SK-N-SH (cell line): ENCODE results near the gene RAET1L. TPM values are rescaled to one million over a fixed set of nuclear protein-coding genes. Genes with fewer than 3 reads are reported as not detected.

Experiments used
- CTCF ChIA-PET: fragments of 300-600, 350-600 bp; formaldehyde crosslinking; extraction: SDS; loops from one replicate; lab custom pipeline; 2021; lab: Yijun Ruan, JAX
- POLR2A ChIA-PET: fragments of 350-600 bp; sonication (Branson Sonifier 250); formaldehyde crosslinking; extraction: SDS; loops from one replicate; lab custom pipeline; 2020; ENCODE audit warnings: antibody characterized with exemption, inconsistent platforms; lab: Yijun Ruan, JAX
- DNase-seq: peaks from one replicate; pipeline ENCODE4 v3.0.0; 2012
- H2AFZ ChIP-seq: fragments of 200-600 bp; sonication (generic); 2 replicates; pipeline ENCODE4 v1.8.1; 2016; ENCODE audit warnings: antibody characterized with exemption, mild to moderate bottlenecking, low read depth
- H3F3A ChIP-seq: fragments of 200-600 bp; sonication (generic); replicated peaks from 2 replicates; pipeline ENCODE3; 2016; ENCODE audit warnings: antibody characterized with exemption, mild to moderate bottlenecking; ENCODE audit not compliant: insufficient read depth
- H3K27ac ChIP-seq, 2 experiments: fragments of 200-500 bp in 1 of 2; fragments of 200-600 bp in 1 of 2; sonication (Bioruptor generic) in 1 of 2; sonication (generic), shearing (Covaris generic) in 1 of 2; 2 replicates each; pipeline versions ENCODE4 v1.5.1 to v1.6.1; 2014 to 2016; ENCODE audit warnings: low read depth in 2 of 2, inconsistent platforms in 1 of 2, low read length in 1 of 2, mild to moderate bottlenecking in 1 of 2, mixed read lengths in 1 of 2
- H3K27me3 ChIP-seq: fragments of 200-600 bp; sonication (generic), shearing (Covaris generic); 2 replicates; pipeline ENCODE4 v1.6.1; 2016; ENCODE audit warnings: mixed run types; ENCODE audit not compliant: insufficient read depth
- H3K36me3 ChIP-seq, 2 experiments: fragments of 200-500 bp in 1 of 2; fragments of 200-600 bp in 1 of 2; sonication (Bioruptor generic) in 1 of 2; sonication (generic) in 1 of 2; replicated peaks in 1 of 2; 2 replicates each; pipeline versions ENCODE3 to v1.5.1; 2014 to 2016; ENCODE audit warnings: low read length in 1 of 2, mild to moderate bottlenecking in 1 of 2; ENCODE audit not compliant: insufficient read depth in 2 of 2, control insufficient read depth in 1 of 2
- H3K4me1 ChIP-seq, 2 experiments: fragments of 200-500 bp in 1 of 2; fragments of 200-600 bp in 1 of 2; sonication (Bioruptor generic) in 1 of 2; sonication (generic), shearing (Covaris generic) in 1 of 2; 2 replicates each; pipeline versions ENCODE4 v1.5.1 to v1.6.1; 2014 to 2016; ENCODE audit warnings: low read depth in 1 of 2, low read length in 1 of 2, mixed run types in 1 of 2; ENCODE audit not compliant: insufficient read depth in 2 of 2, control insufficient read depth in 1 of 2
- H3K4me2 ChIP-seq: fragments of 200-600 bp; sonication (generic), shearing (Covaris generic); 2 replicates; pipeline ENCODE4 v1.6.1; 2017; ENCODE audit warnings: mixed run types
- H3K4me3 ChIP-seq, 2 experiments: fragments of 200-500 bp in 1 of 2; fragments of 200-600 bp in 1 of 2; sonication (Bioruptor generic) in 1 of 2; sonication (generic), shearing (Covaris generic) in 1 of 2; 2 replicates each; pipeline versions ENCODE4 v1.5.1 to v1.8.1; 2014 to 2016; ENCODE audit warnings: low read depth in 2 of 2, inconsistent platforms in 1 of 2, low read length in 1 of 2, mild to moderate bottlenecking in 1 of 2, mixed read lengths in 1 of 2, moderate library complexity in 1 of 2
- H3K79me2 ChIP-seq: fragments of 200-600 bp; sonication (generic); 2 replicates; pipeline ENCODE4 v1.8.1; 2017; ENCODE audit warnings: mild to moderate bottlenecking; ENCODE audit not compliant: insufficient read depth
- H3K9ac ChIP-seq: fragments of 200-600 bp; sonication (generic); 2 replicates; pipeline ENCODE4 v1.6.1; 2017; ENCODE audit warnings: mixed run types
- H3K9me2 ChIP-seq: fragments of 200-600 bp; sonication (generic); 2 replicates; pipeline ENCODE4 v1.6.1; 2017; ENCODE audit warnings: mixed run types
- H3K9me3 ChIP-seq: fragments of 200-600 bp; sonication (generic); 2 replicates; pipeline ENCODE4 v1.6.1; 2017; ENCODE audit warnings: mixed run types, mild to moderate bottlenecking, moderate library complexity
- H4K20me1 ChIP-seq: fragments of 200-600 bp; sonication (generic); 2 replicates; pipeline ENCODE4 v1.6.1; 2017; ENCODE audit warnings: mild to moderate bottlenecking, mixed run types; ENCODE audit not compliant: insufficient read depth
- CTCF ChIP-seq: fragments of 200-600 bp; sonication (generic); IDR thresholded peaks from 2 replicates; pipeline ENCODE4 v1.6.1; 2017; ENCODE audit warnings: antibody characterized with exemption, mild to moderate bottlenecking, moderate library complexity
- EP300 ChIP-seq, 2 experiments: IDR thresholded peaks; 2 replicates each; pipeline versions ENCODE4 v1.4.0 to v1.6.1; 2012; ENCODE audit warnings: borderline replicate concordance in 1 of 2, low read depth in 1 of 2, low read length in 1 of 2
- FOXJ3 ChIP-seq: sonication (generic); formaldehyde crosslinking; IDR thresholded peaks from 2 replicates; pipeline ENCODE4 v1.5.1; 2020; ENCODE audit warnings: mild to moderate bottlenecking, missing genetic modification reagents
- FOXM1 ChIP-seq: IDR thresholded peaks from 2 replicates; pipeline ENCODE4 v1.4.0; 2012; ENCODE audit warnings: low read depth, mild to moderate bottlenecking
- GABPA ChIP-seq: IDR thresholded peaks from 2 replicates; pipeline ENCODE4 v1.4.0; 2012; ENCODE audit warnings: low read depth, mild to moderate bottlenecking
- GATA2 ChIP-seq: sonication (generic); formaldehyde crosslinking; IDR thresholded peaks from 2 replicates; pipeline ENCODE4 v1.5.0; 2020; ENCODE audit warnings: mild to moderate bottlenecking, missing genetic modification reagents
- IRF3 ChIP-seq: fragments of 150-350 bp; IDR thresholded peaks from 2 replicates; pipeline ENCODE4 v1.6.1; 2016; ENCODE audit warnings: mild to moderate bottlenecking, low read depth, low read length
- JUND ChIP-seq: IDR thresholded peaks from 2 replicates; pipeline ENCODE4 v1.4.0; 2012
- MAX ChIP-seq: IDR thresholded peaks from 2 replicates; pipeline ENCODE4 v1.4.0; 2012; ENCODE audit warnings: low read depth
- NRF1 ChIP-seq: IDR thresholded peaks from 2 replicates; pipeline ENCODE4 v1.6.1; 2012; ENCODE audit warnings: low read depth, mild to moderate bottlenecking, low read length
- PBX3 ChIP-seq: IDR thresholded peaks from 2 replicates; pipeline ENCODE4; 2012
- POLR2AphosphoS5 ChIP-seq: IDR thresholded peaks from 2 replicates; pipeline ENCODE4 v1.6.1; 2012; ENCODE audit warnings: low read depth, low read length
- RAD21 ChIP-seq: IDR thresholded peaks from 2 replicates; pipeline ENCODE4 v1.6.1; 2012; ENCODE audit warnings: mild to moderate bottlenecking, low read length
- RCOR1 ChIP-seq: fragments of 150-350 bp; IDR thresholded peaks from 2 replicates; pipeline ENCODE4 v1.6.1; 2017; ENCODE audit warnings: antibody characterized with exemption, low read length
- RXRA ChIP-seq: IDR thresholded peaks from 2 replicates; pipeline ENCODE4 v1.4.0; 2012; ENCODE audit warnings: low read depth, mild to moderate bottlenecking, borderline replicate concordance
- SIN3A ChIP-seq: IDR thresholded peaks from 2 replicates; pipeline ENCODE4 v1.6.1; 2012; ENCODE audit warnings: low read depth, mild to moderate bottlenecking, low read length, moderate library complexity, borderline replicate concordance
- SMC3 ChIP-seq: IDR thresholded peaks from 2 replicates; pipeline ENCODE4 v1.6.1; 2012; ENCODE audit warnings: low read depth, low read length, improper control_type of control experiment
- TAF1 ChIP-seq: IDR thresholded peaks from 2 replicates; pipeline ENCODE4 v1.6.1; 2012; ENCODE audit warnings: low read depth, mild to moderate bottlenecking, low read length, moderate library complexity, borderline replicate concordance
- USF1 ChIP-seq: IDR thresholded peaks from 2 replicates; pipeline ENCODE4 v1.4.0; 2012; ENCODE audit warnings: low read depth, borderline replicate concordance
- USF2 ChIP-seq: fragments of 150-350 bp; IDR thresholded peaks from 2 replicates; pipeline ENCODE4 v1.6.1; 2017; ENCODE audit warnings: antibody characterized with exemption, low read length, low read depth, borderline replicate concordance
- YY1 ChIP-seq: IDR thresholded peaks from 2 replicates; pipeline ENCODE4 v1.4.0; 2012; ENCODE audit warnings: low read depth, mild to moderate bottlenecking
- WGBS: methylation state at CpG from one replicate; pipeline ENCODE4 v1.1.6; 2017; ENCODE audit warnings: low lambda C conversion rate; 5-methylcytosine and 5-hydroxymethylcytosine counted together
- polyA plus RNA-seq, 3 experiments: library from polyadenylated mRNA; depleted of rRNA; stranded (reverse); fragments of >200 nt; gene quantifications; 2 replicates each; pipeline ENCODE4 v1.2.3, GENCODE V29; 2012

RAET1L gene
- polyA plus RNA-seq, 1 of the 3 experiments (the other 2 are of a cell fraction), result not detected

- H3K27ac ChIP-seq, result no peak overlapping the region
- H3K9ac ChIP-seq, result no peak overlapping the region
- H3K9me2 ChIP-seq, result no peaks in the 10 kb centered on the region
- peaks cover 74% of the 10 kb centered on the region for H3K27me3 ChIP-seq
- CTCF ChIA-PET, result no interaction called here
- H3K4me3 ChIP-seq, result no peak overlapping the region
- H3F3A ChIP-seq, result no peaks in the 10 kb centered on the region
- POLR2A ChIA-PET, result no interaction called here
- H3K79me2 ChIP-seq, result no peaks in the 10 kb centered on the region
- no peak overlapping the region for H2AFZ ChIP-seq
- H3K36me3 ChIP-seq, result no peaks in the 10 kb centered on the region
- H4K20me1 ChIP-seq, result no peaks in the 10 kb centered on the region
- H3K4me2 ChIP-seq, result no peak overlapping the region
- DNase-seq, result no peak
- H3K4me1 ChIP-seq, result no peaks in the 10 kb centered on the region
- TF ChIP-seq RXRA, result no peak
- no peak for TF ChIP-seq RAD21
- no peak for TF ChIP-seq USF1
- no peak for TF ChIP-seq RCOR1
- TF ChIP-seq FOXM1, result no peak
- no peak for TF ChIP-seq EP300 (IDR thresholded peaks at IDR 0.05; ENCODE audit: borderline replicate concordance in 1 of 2, low read depth in 1 of 2, low read length in 1 of 2)
- no peak for TF ChIP-seq POLR2AphosphoS5
- no peak for TF ChIP-seq GATA2 (CRISPR knock-in tag)
- no peak for TF ChIP-seq CTCF
- TF ChIP-seq JUND, result no peak
- TF ChIP-seq SMC3, result no peak
- TF ChIP-seq PBX3, result no peak
- TF ChIP-seq YY1, result no peak
- TF ChIP-seq TAF1, result no peak
- 0 out of 2 replicates have a peak, but pooled peaks cover 7% of the 10 kb centered on the region for H3K9me3 ChIP-seq
- 0% methylated on average over 4 of the region's 5 CpGs for WGBS
These were observed 39.8 kb downstream of the RAET1L start for GRCh38 chr6:149985481-149985937.

GRCh38 chr6:149984773-149985172 is 40.6 kb downstream of the RAET1L start:
- POLR2A ChIA-PET, result no interaction called here
- H2AFZ ChIP-seq, result no peak overlapping the region
- H3K79me2 ChIP-seq, result no peaks in the 10 kb centered on the region
- 0 out of 2 replicates have a peak, but pooled peaks cover 7% of the 10 kb centered on the region for H3K9me3 ChIP-seq
- H4K20me1 ChIP-seq, result no peaks in the 10 kb centered on the region
- H3K27ac ChIP-seq, result no peak overlapping the region
- no peaks in the 10 kb centered on the region for H3K9me2 ChIP-seq
- H3K27me3 ChIP-seq, result peaks cover 67% of the 10 kb centered on the region
- 4% methylated on average over 5 of the region's 5 CpGs for WGBS
- H3F3A ChIP-seq, result no peaks in the 10 kb centered on the region
- no peaks in the 10 kb centered on the region for H3K36me3 ChIP-seq
- H3K4me3 ChIP-seq, result no peak overlapping the region
- H3K4me1 ChIP-seq, result no peaks in the 10 kb centered on the region
- no peak overlapping the region for H3K4me2 ChIP-seq
- CTCF ChIA-PET, result no interaction called here
- no peak for DNase-seq
- H3K9ac ChIP-seq, result no peak overlapping the region
- no peak for TF ChIP-seq NRF1
- TF ChIP-seq USF1, result no peak
- TF ChIP-seq JUND, result no peak
- no peak for TF ChIP-seq FOXJ3
- no peak for TF ChIP-seq GATA2 (CRISPR knock-in tag)
- no peak for TF ChIP-seq RXRA
- no peak for TF ChIP-seq IRF3
- TF ChIP-seq SIN3A, result no peak
- TF ChIP-seq GABPA, result no peak
- no peak for TF ChIP-seq USF2
- TF ChIP-seq MAX, result no peak
- no peak for TF ChIP-seq RAD21
